Activated T-helper 9 cell treated with anti-CD3 and anti-CD28 coated beads, Interleukin-2, amount 50 U/mL, for 16 hours (primary cell): ENCODE data around the gene GPRC5C.
A peak's percentile ranks its signal among the peaks of the same experiment; 100 is the strongest.
"Not testable (repeated sequence)": the region's sequence is repeated elsewhere in the genome, so short reads cannot be mapped to it uniquely, and the experiment has no call there.

ENCODE experiments used
- DNase-seq: peaks from one replicate; pipeline ENCODE4 v3.0.0-alpha.2; 2020; ENCODE audit warnings: low read depth

Gene GPRC5C

GRCh38 chr17:74431568-74432423 lies at the start of gene GPRC5C:
Gene GPRC5C (plus strand): TSS chr17:74432088. CDS start chr17:74439777, 7,689 bp downstream.
- peak; percentile 13 for DNase-seq

GRCh38 chr17:74383141-74383540 lies 48.7 kb upstream of the GPRC5C start:
- DNase-seq: no peak

- no peak for DNase-seq
Measured at GRCh38 chr17:74385201-74385600, 46.7 kb upstream of the GPRC5C start.

GRCh38 chr17:74386386-74386785 lies 45.5 kb upstream of the GPRC5C start:
- no peak for DNase-seq

- DNase-seq: no peak
Measured at GRCh38 chr17:74387365-74388218, 44.3 kb upstream of the GPRC5C start.

- DNase-seq: no peak
Measured at GRCh38 chr17:74389084-74389753, 42.7 kb upstream of the GPRC5C start.

- no peak for DNase-seq
Measured at GRCh38 chr17:74389937-74390679, 41.8 kb upstream of the GPRC5C start.

GRCh38 chr17:74390680-74391653 lies 40.9 kb upstream of the GPRC5C start:
- DNase-seq: no peak

GRCh38 chr17:74391771-74392170 lies 40.1 kb upstream of the GPRC5C start:
- DNase-seq: no peak

GRCh38 chr17:74392848-74393247 lies 39.0 kb upstream of the GPRC5C start:
- DNase-seq: no peak

- DNase-seq: no peak
Measured at GRCh38 chr17:74393346-74393942, 38.4 kb upstream of the GPRC5C start.

- DNase-seq: no peak
Measured at GRCh38 chr17:74394275-74394950, 37.5 kb upstream of the GPRC5C start.

GRCh38 chr17:74394977-74395376 lies 36.9 kb upstream of the GPRC5C start:
- DNase-seq: no peak

GRCh38 chr17:74396567-74396966 lies 35.3 kb upstream of the GPRC5C start:
- no peak for DNase-seq

GRCh38 chr17:74402048-74402447 lies 29.8 kb upstream of the GPRC5C start:
- DNase-seq: no peak

- DNase-seq: no peak
Measured at GRCh38 chr17:74403512-74404137, 28.3 kb upstream of the GPRC5C start.

- no peak for DNase-seq
Measured at GRCh38 chr17:74404218-74404617, 27.7 kb upstream of the GPRC5C start.

- no peak for DNase-seq
Measured at GRCh38 chr17:74404789-74405188, 27.1 kb upstream of the GPRC5C start.

GRCh38 chr17:74405311-74405710 lies 26.6 kb upstream of the GPRC5C start:
- DNase-seq: not testable (repeated sequence)
